GM21381 (cell line): Measurements from ENCODE around the gene SPATA13.

ENCODE experiments used
- ATAC-seq: cut with Tn5 transposase; IDR thresholded peaks from one replicate; pipeline ENCODE4 v1.9.1; 2021; ENCODE audit warnings: mild to moderate bottlenecking, moderate library complexity; ENCODE audit not compliant: unreplicated experiment

Gene SPATA13

GRCh38 chr13:24166561-24166960, 6.0 kb downstream of the SPATA13 start:
- no peak for ATAC-seq

- no peak for ATAC-seq
Observed at GRCh38 chr13:24167666-24168391, 7.3 kb downstream of the SPATA13 start.

- ATAC-seq = no peak
Observed at GRCh38 chr13:24168392-24168750, 7.9 kb downstream of the SPATA13 start.

GRCh38 chr13:24168979-24169378, 8.5 kb downstream of the SPATA13 start:
- no peak for ATAC-seq

- no peak for ATAC-seq
Observed at GRCh38 chr13:24172071-24172470, 11.6 kb downstream of the SPATA13 start.

GRCh38 chr13:24173795-24174194, 13.3 kb downstream of the SPATA13 start:
- ATAC-seq = no peak

GRCh38 chr13:24175847-24176246, 15.3 kb downstream of the SPATA13 start:
- no peak for ATAC-seq

- no peak for ATAC-seq
Observed at GRCh38 chr13:24176351-24177101, 16.0 kb downstream of the SPATA13 start.

GRCh38 chr13:24178847-24179485, 18.4 kb downstream of the SPATA13 start:
- no peak for ATAC-seq

GRCh38 chr13:24179486-24179850, 18.9 kb downstream of the SPATA13 start:
- ATAC-seq = no peak

GRCh38 chr13:24180750-24181377, 20.3 kb downstream of the SPATA13 start:
- no peak for ATAC-seq

- no peak for ATAC-seq
Observed at GRCh38 chr13:24181991-24182702, 21.6 kb downstream of the SPATA13 start.

GRCh38 chr13:24182703-24183081, 22.2 kb downstream of the SPATA13 start:
- ATAC-seq = no peak

GRCh38 chr13:24183741-24184182, 23.2 kb downstream of the SPATA13 start:
- no peak for ATAC-seq

GRCh38 chr13:24184265-24184841, 23.8 kb downstream of the SPATA13 start:
- ATAC-seq = no peak

GRCh38 chr13:24184882-24185281, 24.4 kb downstream of the SPATA13 start:
- no peak for ATAC-seq

GRCh38 chr13:24185591-24186232, 25.2 kb downstream of the SPATA13 start:
- ATAC-seq = no peak

- no peak for ATAC-seq
Observed at GRCh38 chr13:24187185-24187584, 26.7 kb downstream of the SPATA13 start.

GRCh38 chr13:24192057-24192810, 31.7 kb downstream of the SPATA13 start:
- no peak for ATAC-seq
